Subcutaneous abdominal adipose tissue (tissue), 5 donors: ENCODE measurements around the gene CFC1.
"Not testable (repeated sequence)": the region's sequence is repeated elsewhere in the genome, so short reads cannot be mapped to it uniquely, and the experiment has no call there.

Source experiments
- H3K27ac ChIP-seq: one replicate; pipeline ENCODE4 v1.7.0; 2013; ENCODE audit warnings: low read depth, mild to moderate bottlenecking, inconsistent platforms, low read length, moderate library complexity
- H3K27me3 ChIP-seq, 5 donors: one replicate each; pipeline ENCODE4 v1.7.0; 2013; ENCODE audit warnings: low read length in 5 of 5, inconsistent platforms in 1 of 5; ENCODE audit not compliant: control insufficient read depth in 5 of 5, insufficient read depth in 4 of 5
- H3K36me3 ChIP-seq, 5 donors: one replicate each; pipeline ENCODE4 v1.7.0; 2013; ENCODE audit warnings: low read length in 5 of 5; ENCODE audit not compliant: control insufficient read depth in 5 of 5, insufficient read depth in 5 of 5
- H3K4me1 ChIP-seq, 5 donors: one replicate each; pipeline ENCODE4 v1.7.0; 2013; ENCODE audit warnings: low read length in 5 of 5, mild to moderate bottlenecking in 3 of 5, moderate library complexity in 1 of 5; ENCODE audit not compliant: control insufficient read depth in 5 of 5, insufficient read depth in 5 of 5
- H3K4me3 ChIP-seq, 5 donors: one replicate each; pipeline ENCODE4 v1.7.0; 2013; ENCODE audit warnings: low read length in 5 of 5, low read depth in 1 of 5
- H3K9ac ChIP-seq, 5 donors: one replicate each; pipeline ENCODE4 v1.7.0; 2013; ENCODE audit warnings: low read length in 5 of 5, mild to moderate bottlenecking in 4 of 5, moderate library complexity in 3 of 5
- H3K9me3 ChIP-seq, 5 donors: one replicate each; pipeline ENCODE4 v1.7.0; 2013; ENCODE audit warnings: low read length in 5 of 5; ENCODE audit not compliant: control insufficient read depth in 5 of 5
- donor health status: healthy.
- donor health status: healthy.
- donor health status: healthy.
- donor health status: healthy.
- donor health status: healthy.

The CFC1 gene

DNA sequence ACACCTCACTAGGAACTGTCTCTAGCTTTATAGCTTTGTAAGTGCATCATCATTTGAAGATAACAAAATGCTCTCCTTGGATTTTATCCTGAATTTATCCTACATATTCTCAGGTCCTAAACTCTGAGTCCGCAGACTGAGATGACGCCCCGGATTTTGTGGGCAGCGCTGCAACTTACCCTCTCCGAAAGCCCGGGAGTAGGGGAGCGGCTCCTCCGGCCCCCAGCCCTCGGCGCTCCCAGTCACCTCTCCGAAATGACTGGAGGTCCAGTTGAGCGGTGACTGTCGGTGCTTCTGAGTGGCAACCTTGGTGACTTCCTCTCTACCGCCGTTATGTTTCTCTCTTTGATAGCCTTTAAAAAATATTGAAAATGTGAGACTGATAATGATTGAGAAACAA, 912 bp downstream of the CFC1 start:
- H3K9me3 ChIP-seq, H3K9ac ChIP-seq, H3K4me3 ChIP-seq, H3K36me3 ChIP-seq, H3K4me1 ChIP-seq, H3K27ac ChIP-seq, H3K27me3 ChIP-seq: not testable (repeated sequence)

DNA sequence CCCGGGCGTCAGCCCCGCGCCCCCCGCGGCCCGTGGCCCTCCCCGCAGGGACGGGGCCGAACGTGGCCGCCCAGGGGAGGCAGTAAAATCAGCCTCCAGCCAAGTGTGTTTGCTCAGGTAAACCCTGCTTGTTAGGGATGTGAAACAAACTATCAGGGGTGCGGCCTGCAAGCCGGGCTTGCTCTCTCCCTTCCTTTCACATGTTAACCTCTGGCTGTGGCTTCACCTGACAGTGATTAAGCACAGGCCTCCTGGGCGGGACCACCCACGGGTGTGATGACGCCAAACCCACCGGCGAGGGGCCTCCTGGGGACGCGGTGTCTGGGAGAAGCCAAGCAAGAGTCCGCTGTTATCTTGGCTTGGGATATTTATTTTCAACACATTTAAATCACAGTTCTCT, 1.4 kb downstream of the CFC1 start:
- not testable (repeated sequence) for H3K36me3 ChIP-seq, H3K4me3 ChIP-seq, H3K27me3 ChIP-seq, H3K9me3 ChIP-seq, H3K27ac ChIP-seq, H3K4me1 ChIP-seq, H3K9ac ChIP-seq

DNA sequence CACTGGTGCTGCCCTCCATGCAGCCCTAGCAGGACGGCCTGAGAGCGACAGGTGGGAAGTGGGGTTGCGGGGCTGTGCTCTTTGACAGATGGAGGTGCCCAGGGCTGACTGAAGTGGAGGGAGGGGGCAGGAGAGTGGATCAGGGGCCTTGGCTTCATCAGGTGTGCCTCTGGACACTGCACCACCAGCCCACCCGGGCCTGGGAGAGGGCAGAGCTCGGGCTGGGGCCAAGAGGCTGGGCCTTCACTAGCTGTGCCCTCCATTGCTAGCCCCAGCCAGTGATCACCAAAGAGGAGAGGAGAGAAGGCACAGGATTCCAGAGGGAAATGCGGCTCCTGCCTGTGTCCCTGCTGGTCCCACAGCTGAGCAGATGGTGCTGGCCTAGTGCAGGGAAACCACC, 2.6 kb downstream of the CFC1 start:
- H3K36me3 ChIP-seq, H3K4me1 ChIP-seq, H3K9me3 ChIP-seq, H3K4me3 ChIP-seq, H3K27ac ChIP-seq, H3K27me3 ChIP-seq, H3K9ac ChIP-seq: not testable (repeated sequence)

- not testable (repeated sequence) for H3K9me3 ChIP-seq, H3K27ac ChIP-seq, H3K4me3 ChIP-seq, H3K9ac ChIP-seq, H3K36me3 ChIP-seq, H3K27me3 ChIP-seq, H3K4me1 ChIP-seq
These were observed 5.4 kb downstream of the CFC1 start for GRCh38 chr2:130594011-130594410.

DNA sequence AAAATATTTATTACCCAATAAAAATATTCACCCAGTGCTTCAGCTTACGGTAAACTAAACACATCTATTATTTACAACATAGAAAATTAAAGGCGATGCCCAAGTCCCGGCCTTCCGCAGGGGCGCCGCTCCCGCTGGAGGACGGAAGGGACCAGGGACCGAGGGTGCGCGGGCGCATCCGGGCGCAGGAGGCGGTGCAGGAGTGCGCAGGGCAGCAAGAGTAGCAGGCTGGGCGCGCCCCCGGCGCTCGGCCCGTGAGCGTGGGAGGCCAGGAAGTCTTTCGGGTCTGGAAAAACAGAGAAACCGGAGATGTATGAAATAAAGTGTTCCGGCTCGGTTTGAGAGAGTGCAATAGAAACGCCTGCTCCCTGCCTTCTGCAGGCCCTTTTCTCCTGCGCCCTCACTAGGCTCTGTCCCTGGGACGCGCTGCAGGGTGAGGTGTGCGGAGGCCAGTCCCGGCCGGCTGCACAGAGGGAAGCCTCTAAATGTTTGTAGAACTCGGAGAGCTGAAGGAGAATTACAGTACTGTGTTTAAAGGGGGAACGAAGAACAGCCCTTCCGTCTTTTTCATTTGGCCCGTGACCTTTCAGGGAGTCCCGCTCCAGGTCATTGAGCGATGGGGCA, 6.5 kb downstream of the CFC1 start:
- not testable (repeated sequence) for H3K9me3 ChIP-seq, H3K36me3 ChIP-seq, H3K27me3 ChIP-seq, H3K4me1 ChIP-seq, H3K27ac ChIP-seq, H3K9ac ChIP-seq, H3K4me3 ChIP-seq

DNA sequence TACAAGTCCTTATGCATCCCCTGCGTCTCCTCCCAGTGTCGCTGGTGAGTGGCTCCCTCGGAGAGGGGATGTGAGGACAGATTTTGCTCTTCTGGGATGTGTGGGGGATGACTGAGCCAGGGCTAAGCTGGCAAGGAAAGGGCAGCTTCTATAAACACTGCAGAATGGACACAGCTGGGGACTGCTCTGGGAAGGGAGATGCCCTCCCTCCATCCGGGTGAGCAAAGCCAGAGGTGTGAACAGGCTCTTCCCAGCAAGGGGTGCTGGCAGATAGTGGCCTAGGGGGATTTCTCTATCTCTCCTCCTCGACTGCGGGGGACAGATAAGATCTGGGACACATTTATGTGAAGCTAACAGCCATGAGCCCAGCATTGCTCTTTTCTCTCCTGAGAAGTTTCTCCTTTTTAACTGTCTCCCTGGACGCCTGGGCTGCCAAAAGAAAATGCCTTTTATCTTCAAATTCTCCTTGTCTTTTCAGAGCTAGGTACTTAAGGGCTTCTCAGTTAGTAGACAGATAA, 8.5 kb downstream of the CFC1 start:
- H3K36me3 ChIP-seq, H3K27me3 ChIP-seq, H3K9me3 ChIP-seq, H3K4me1 ChIP-seq, H3K27ac ChIP-seq, H3K4me3 ChIP-seq, H3K9ac ChIP-seq: not testable (repeated sequence)

DNA sequence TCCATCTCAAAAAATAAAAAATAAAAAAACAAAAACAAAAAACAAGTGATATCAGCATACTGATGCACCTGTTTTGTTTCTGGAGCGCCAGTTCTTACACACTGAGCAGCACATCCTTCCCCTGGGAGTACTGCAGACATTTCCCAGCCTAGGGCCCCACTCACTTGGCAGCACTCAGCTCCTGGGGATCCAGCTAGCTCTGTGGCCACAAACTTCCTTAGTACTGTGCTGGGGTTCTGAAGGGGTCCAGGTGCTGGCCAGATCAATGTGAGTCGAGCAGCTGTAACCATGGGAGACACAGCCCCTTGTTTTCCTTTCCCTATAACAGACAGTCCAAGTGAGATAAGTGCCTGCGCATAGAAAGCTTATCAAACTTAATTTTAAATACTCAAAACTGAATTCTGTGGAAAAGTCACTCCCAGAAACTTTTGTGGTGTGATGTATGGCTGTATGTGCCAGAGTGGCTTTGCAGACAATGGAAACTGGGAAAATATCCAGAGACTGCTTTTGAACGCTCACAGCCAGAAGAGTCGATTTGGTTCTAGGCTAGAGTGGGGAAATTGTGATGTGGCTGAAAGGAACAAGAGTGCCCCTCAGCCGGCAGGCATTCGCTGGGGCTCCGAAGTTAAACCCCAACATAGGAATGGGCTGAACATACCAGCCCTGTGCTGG, 9.1 kb downstream of the CFC1 start:
- not testable (repeated sequence) for H3K27ac ChIP-seq, H3K9ac ChIP-seq, H3K4me1 ChIP-seq, H3K9me3 ChIP-seq, H3K27me3 ChIP-seq, H3K4me3 ChIP-seq, H3K36me3 ChIP-seq

GRCh38 chr2:130588688-130589458, 10.5 kb downstream of the CFC1 start:
- H3K36me3 ChIP-seq, H3K9ac ChIP-seq, H3K4me3 ChIP-seq, H3K4me1 ChIP-seq, H3K27ac ChIP-seq, H3K9me3 ChIP-seq, H3K27me3 ChIP-seq: not testable (repeated sequence)

- not testable (repeated sequence) for H3K9me3 ChIP-seq, H3K36me3 ChIP-seq, H3K4me1 ChIP-seq, H3K27me3 ChIP-seq, H3K27ac ChIP-seq, H3K4me3 ChIP-seq, H3K9ac ChIP-seq
These were observed 14.6 kb downstream of the CFC1 start for GRCh38 chr2:130584726-130585125.

GRCh38 chr2:130583582-130583981, 15.8 kb downstream of the CFC1 start:
- H3K27me3 ChIP-seq, H3K9ac ChIP-seq, H3K27ac ChIP-seq, H3K4me3 ChIP-seq, H3K36me3 ChIP-seq, H3K4me1 ChIP-seq, H3K9me3 ChIP-seq: not testable (repeated sequence)
